ENCODE data around the gene DNM1L. TPM values are rescaled to one million over a fixed set of nuclear protein-coding genes. Genes with fewer than 3 reads are reported as not detected.
A peak's percentile ranks its signal among the peaks of the same experiment; 100 is the strongest.

The DNM1L gene
- polyA plus RNA-seq, 1 of the 3 experiments (the other 2 are of a cell fraction), result 26.6 TPM

DNA sequence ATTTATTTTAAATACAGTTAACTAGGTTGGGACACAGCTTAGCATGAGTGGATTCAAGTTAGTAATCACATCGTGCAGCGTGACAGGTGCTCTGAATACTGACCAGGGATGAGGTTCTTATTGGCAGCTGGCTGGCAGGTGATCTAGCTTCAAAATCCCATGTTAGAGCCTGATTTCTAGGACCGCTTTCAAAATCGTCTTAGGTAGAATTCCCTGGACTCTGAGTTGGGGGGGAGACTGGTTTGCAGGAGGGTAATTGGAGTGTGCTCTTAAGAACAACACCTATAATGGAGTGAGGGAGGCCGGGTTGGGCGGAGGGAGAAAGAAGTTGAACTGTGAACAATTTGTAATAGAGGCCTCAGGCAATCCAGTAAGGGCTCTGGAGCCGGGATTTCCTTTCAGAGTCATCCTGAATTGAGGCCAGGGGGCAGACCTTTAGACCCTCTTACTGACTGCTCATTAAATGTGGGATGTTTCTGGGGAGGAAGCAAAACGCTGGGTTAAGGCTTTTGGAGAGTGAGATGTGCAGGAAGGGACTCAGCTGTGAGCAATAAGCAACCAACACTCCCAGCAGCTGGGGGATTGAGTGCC, 77.5 kb downstream of the DNM1L start:
- Histone ChIP-seq H3K9ac (no peak overlapping the region), H3K9me3 (no peaks in the 10 kb centered on the region), H3F3A (replicated peaks; ENCODE audit: insufficient read depth) (peaks cover 4% of the 10 kb centered on the region), H3K27ac (ENCODE audit: low read depth in 2 of 2, low read length in 1 of 2) (peak overlapping the region in 1 of 2 experiments; percentile 1; a peak in 2 of 4 replicates), H3K36me3 (replicated peaks in 1 of 2; ENCODE audit: control insufficient read depth in 1 of 2, insufficient read depth in 2 of 2, low read length in 1 of 2) (peaks cover 15 to 16% of the 10 kb centered on the region in 2 experiments), H4K20me1 (ENCODE audit: insufficient read depth) (no peaks in the 10 kb centered on the region), H3K4me3 (ENCODE audit: low read depth in 2 of 2, low read length in 1 of 2) (peak overlapping the region; percentile 87 to 97; a peak in 3 of 4 replicates), H3K27me3 (ENCODE audit: insufficient read depth) (0 out of 2 replicates have a peak, but pooled peaks cover 1% of the 10 kb centered on the region), H3K79me2 (ENCODE audit: insufficient read depth) (peaks cover 29% of the 10 kb centered on the region), H3K4me2 (peak overlapping the region; percentile 87), H2AFZ (ENCODE audit: low read depth) (0 out of 2 replicates have a peak overlapping the region, but pooled peaks have one; percentile 65), H3K9me2 (no peaks in the 10 kb centered on the region), H3K4me1 (ENCODE audit: control insufficient read depth in 1 of 2, insufficient read depth in 2 of 2, low read depth in 1 of 2, low read length in 1 of 2) (peaks cover 9 to 12% of the 10 kb centered on the region in 2 experiments; a peak in 1 of 4 replicates)
- POLR2A ChIA-PET, result interaction anchor here (0.9 to 2.3 kb wide), 4 partner anchors 65 to 162 kb away, joined by 3 to 10 read pairs (median 6); partner anchors contain the start of gene PKP2
- peak; percentile 5 for DNase-seq
- 33% methylated on average over 7 of the region's 8 CpGs for WGBS (ENCODE audit: low lambda C conversion rate)
- TF ChIP-seq POLR2AphosphoS5 (IDR thresholded peaks at IDR 0.05; ENCODE audit: low read depth, low read length) (no peak), EP300 (IDR thresholded peaks at IDR 0.05; ENCODE audit: borderline replicate concordance in 1 of 2, low read depth in 1 of 2, low read length in 1 of 2) (no peak), TAF1 (IDR thresholded peaks at IDR 0.05; ENCODE audit: borderline replicate concordance, low read depth, low read length) (no peak), RAD21 (IDR thresholded peaks at IDR 0.05; ENCODE audit: low read length) (no peak), MEF2A (IDR thresholded peaks at IDR 0.05; ENCODE audit: borderline replicate concordance, low read depth) (no peak), RFX5 (IDR thresholded peaks at IDR 0.05; ENCODE audit: low read length) (no peak), USF1 (IDR thresholded peaks at IDR 0.05; ENCODE audit: borderline replicate concordance, low read depth) (no peak), TCF12 (IDR thresholded peaks at IDR 0.05) (no peak), FOXM1 (IDR thresholded peaks at IDR 0.05; ENCODE audit: low read depth) (no peak), CHD2 (IDR thresholded peaks at IDR 0.05; ENCODE audit: low read length, partially characterized antibody) (no peak), NRF1 (IDR thresholded peaks at IDR 0.05; ENCODE audit: low read depth, low read length) (no peak), GATA2 (CRISPR knock-in tag; IDR thresholded peaks at IDR 0.05) (no peak), REST (IDR thresholded peaks at IDR 0.05; ENCODE audit: low read depth, low read length) (no peak), NFIC (IDR thresholded peaks at IDR 0.05; ENCODE audit: borderline replicate concordance) (no peak)
- TF ChIP-seq, protein P1, sequence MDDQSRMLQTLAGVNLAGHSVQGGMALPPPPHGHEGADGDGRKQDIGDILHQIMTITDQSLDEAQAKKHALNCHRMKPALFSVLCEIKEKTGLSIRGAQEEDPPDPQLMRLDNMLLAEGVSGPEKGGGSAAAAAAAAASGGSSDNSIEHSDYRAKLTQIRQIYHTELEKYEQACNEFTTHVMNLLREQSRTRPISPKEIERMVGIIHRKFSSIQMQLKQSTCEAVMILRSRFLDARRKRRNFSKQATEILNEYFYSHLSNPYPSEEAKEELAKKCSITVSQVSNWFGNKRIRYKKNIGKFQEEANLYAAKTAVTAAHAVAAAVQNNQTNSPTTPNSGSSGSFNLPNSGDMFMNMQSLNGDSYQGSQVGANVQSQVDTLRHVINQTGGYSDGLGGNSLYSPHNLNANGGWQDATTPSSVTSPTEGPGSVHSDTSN (IDR thresholded peaks at IDR 0.05), result no peak
- TF ChIP-seq, protein P2, sequence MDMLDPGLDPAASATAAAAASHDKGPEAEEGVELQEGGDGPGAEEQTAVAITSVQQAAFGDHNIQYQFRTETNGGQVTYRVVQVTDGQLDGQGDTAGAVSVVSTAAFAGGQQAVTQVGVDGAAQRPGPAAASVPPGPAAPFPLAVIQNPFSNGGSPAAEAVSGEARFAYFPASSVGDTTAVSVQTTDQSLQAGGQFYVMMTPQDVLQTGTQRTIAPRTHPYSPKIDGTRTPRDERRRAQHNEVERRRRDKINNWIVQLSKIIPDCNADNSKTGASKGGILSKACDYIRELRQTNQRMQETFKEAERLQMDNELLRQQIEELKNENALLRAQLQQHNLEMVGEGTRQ (IDR thresholded peaks at IDR 0.05; ENCODE audit: borderline replicate concordance, low read depth, low read length), result no peak
- TF ChIP-seq, protein P3, sequence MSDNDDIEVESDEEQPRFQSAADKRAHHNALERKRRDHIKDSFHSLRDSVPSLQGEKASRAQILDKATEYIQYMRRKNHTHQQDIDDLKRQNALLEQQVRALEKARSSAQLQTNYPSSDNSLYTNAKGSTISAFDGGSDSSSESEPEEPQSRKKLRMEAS (IDR thresholded peaks at IDR 0.05; ENCODE audit: low read depth), result no peak
- CTCF ChIA-PET, result interaction anchor here (0.5 to 4.8 kb wide), 58 partner anchors 9 to 1274 kb away, joined by 3 to 150 read pairs (median 7); partner anchors contain the start of genes ALG10, DNM1L and PKP2

All from SK-N-SH (cell line).